ENCODE results near the gene ZC3H10.

- TF ChIP-seq POLR2A (IDR thresholded peaks at IDR 0.05; ENCODE audit: control extremely low read depth in 1 of 2, low read depth in 2 of 2, low read length in 2 of 2) (peak in 1 of 2 experiments; percentile 84; a peak in 2 of 3 replicates), SIN3A (conservative IDR thresholded peaks at IDR 0.05 in 1 of 2, IDR thresholded peaks at IDR 0.05 in 1 of 2; ENCODE audit: low read depth in 1 of 2, low read length in 2 of 2) (no peak), YY1 (IDR thresholded peaks at IDR 0.05; ENCODE audit: low read depth, low read length) (no peak), RAD21 (IDR thresholded peaks at IDR 0.05 in 1 of 2, conservative IDR thresholded peaks at IDR 0.05 in 1 of 2; ENCODE audit: low read depth in 2 of 2, low read length in 2 of 2) (peak; percentile 35 to 51; a peak in 3 of 4 replicates), CTCF (IDR thresholded peaks at IDR 0.05; ENCODE audit: control extremely low read depth in 1 of 3, insufficient read depth in 1 of 3, low read depth in 1 of 3, low read length in 3 of 3) (peak; percentile 73 to 81 (median 78)), GABPA (IDR thresholded peaks at IDR 0.05; ENCODE audit: borderline replicate concordance, insufficient read depth, low read length) (no peak), CBX5 (IDR thresholded peaks at IDR 0.05; ENCODE audit: low read depth, low read length) (no peak), SRF (IDR thresholded peaks at IDR 0.05; ENCODE audit: low read depth, low read length) (no peak), USF2 (IDR thresholded peaks at IDR 0.05; ENCODE audit: low read length) (no peak), RXRA (IDR thresholded peaks at IDR 0.05; ENCODE audit: insufficient read depth, low read depth, low read length) (no peak), ZNF274 (IDR thresholded peaks at IDR 0.05; ENCODE audit: borderline replicate concordance, extremely low read depth, low read length) (no peak)
Measured at GRCh38 chr12:56078931-56079722, 38.9 kb upstream of the ZC3H10 start.

All from H1 (cell line).